WTC11 (cell line): Measurements from ENCODE around the gene TMEM184A. TPM values are rescaled to one million over a fixed set of nuclear protein-coding genes. Genes with fewer than 3 reads are reported as not detected.

ENCODE experiments used
- ATAC-seq: fragments of 200-7000 bp; cut with Tn5 transposase; 2 replicates; pipeline ENCODE4 v1.10.0; 2021; ENCODE audit warnings: mild to moderate bottlenecking, moderate library complexity
- CTCF ChIA-PET: fragments of 300-600 bp; sonication (Branson Sonifier 250); formaldehyde crosslinking; loops from one replicate; lab custom pipeline; 2021; ENCODE audit warnings: antibody characterized with exemption; lab: Charles Lee
- POLR2A ChIA-PET: fragments of 350-600 bp; sonication (Branson Sonifier 250); formaldehyde crosslinking; loops from one replicate; lab custom pipeline; 2021; ENCODE audit warnings: antibody characterized with exemption; lab: Charles Lee
- DNase-seq: peaks from one replicate; pipeline ENCODE4 v3.0.0; 2021; ENCODE audit warnings: low spot score
- H3K27ac Mint-ChIP-seq: 2 replicates; pipeline ENCODE4 v1.8.0; 2021; ENCODE audit warnings: mixed read lengths
- H3K27me3 Mint-ChIP-seq: 2 replicates; pipeline ENCODE4 v1.8.0; 2021; ENCODE audit warnings: low read depth, mild to moderate bottlenecking, moderate library complexity, mixed read lengths
- H3K36me3 Mint-ChIP-seq: 2 replicates; pipeline ENCODE4 v1.8.0; 2021; ENCODE audit warnings: mixed read lengths
- H3K4me1 Mint-ChIP-seq: 2 replicates; pipeline ENCODE4 v1.8.0; 2022; ENCODE audit warnings: mixed read lengths
- H3K4me3 Mint-ChIP-seq: 2 replicates; pipeline ENCODE4 v1.8.0; 2021; ENCODE audit warnings: mild to moderate bottlenecking, moderate library complexity, mixed read lengths
- H3K9me3 Mint-ChIP-seq: 2 replicates; pipeline ENCODE4 v1.8.0; 2021; ENCODE audit warnings: mixed read lengths
- CBFB ChIP-seq: sonication (generic); formaldehyde crosslinking; IDR thresholded peaks from 2 replicates; pipeline ENCODE4 v1.8.1; 2022; ENCODE audit warnings: mild to moderate bottlenecking, low read depth, missing genetic modification reagents
- E2F4 ChIP-seq: sonication (generic); formaldehyde crosslinking; IDR thresholded peaks from 2 replicates; pipeline ENCODE4 v1.8.1; 2022; ENCODE audit warnings: low read depth, mild to moderate bottlenecking, moderate library complexity, missing genetic modification reagents, borderline replicate concordance
- ESRRA ChIP-seq: sonication (generic); formaldehyde crosslinking; IDR thresholded peaks from 2 replicates; pipeline ENCODE4 v1.8.1; 2022; ENCODE audit warnings: mild to moderate bottlenecking, missing genetic modification reagents, borderline replicate concordance
- GABPB1 ChIP-seq: sonication (generic); formaldehyde crosslinking; IDR thresholded peaks from 2 replicates; pipeline ENCODE4 v1.8.1; 2023; ENCODE audit warnings: mild to moderate bottlenecking, missing genetic modification reagents
- GTF2I ChIP-seq: fragments of 250-450 bp; sonication (Bioruptor Pico); conservative IDR thresholded peaks from 2 replicates; pipeline ENCODE4 v1.4.0; 2021; ENCODE audit warnings: mild to moderate bottlenecking
- JAZF1 ChIP-seq: fragments of 250-450 bp; sonication (Bioruptor Pico); IDR thresholded peaks from 2 replicates; pipeline ENCODE4 v1.9.0; 2021; ENCODE audit warnings: moderate library complexity, mild to moderate bottlenecking, inconsistent platforms
- NFE2L1 ChIP-seq: sonication (generic); formaldehyde crosslinking; IDR thresholded peaks from 2 replicates; pipeline ENCODE4 v1.8.1; 2023; ENCODE audit warnings: missing genetic modification reagents
- NR1H2 ChIP-seq: sonication (generic); formaldehyde crosslinking; IDR thresholded peaks from 2 replicates; pipeline ENCODE4 v1.9.0; 2021; ENCODE audit warnings: mild to moderate bottlenecking, moderate library complexity, missing genetic modification reagents
- TCF7 ChIP-seq: sonication (generic); formaldehyde crosslinking; IDR thresholded peaks from 2 replicates; pipeline ENCODE4 v1.8.0; 2022; ENCODE audit warnings: mild to moderate bottlenecking, low read depth, missing genetic modification reagents, moderate library complexity
- TEAD4 ChIP-seq: sonication (generic); formaldehyde crosslinking; IDR thresholded peaks from 2 replicates; pipeline ENCODE4 v1.8.0; 2022; ENCODE audit warnings: mild to moderate bottlenecking, missing genetic modification reagents
- USF2 ChIP-seq: sonication (generic); formaldehyde crosslinking; IDR thresholded peaks from 2 replicates; pipeline ENCODE4 v1.8.1; 2023; ENCODE audit warnings: mild to moderate bottlenecking, missing genetic modification reagents, moderate library complexity
- ZNF121 ChIP-seq: sonication (generic); formaldehyde crosslinking; IDR thresholded peaks from 2 replicates; pipeline ENCODE4 v1.8.0; 2023; ENCODE audit warnings: missing genetic modification reagents
- ZNF396 ChIP-seq: fragments of 250-450 bp; sonication (Bioruptor Pico); IDR thresholded peaks from 2 replicates; pipeline ENCODE4 v1.8.0; 2021; ENCODE audit warnings: mild to moderate bottlenecking, moderate library complexity, borderline replicate concordance
- total RNA-seq: library from RNA; stranded (reverse); gene quantifications from 3 replicates; pipeline ENCODE4 v1.2.3, GENCODE V29; 2021
- TF ChIP-seq, protein P1 (sequence below): sonication (generic); formaldehyde crosslinking; conservative IDR thresholded peaks from 2 replicates; pipeline ENCODE4 v1.8.1; 2022; ENCODE audit warnings: mild to moderate bottlenecking, missing genetic modification reagents
- TF ChIP-seq, protein P2 (sequence below): sonication (generic); formaldehyde crosslinking; IDR thresholded peaks from 2 replicates; pipeline ENCODE4 v1.8.0; 2022; ENCODE audit warnings: mild to moderate bottlenecking, missing genetic modification reagents
- TF ChIP-seq, protein P3 (sequence below): sonication (generic); formaldehyde crosslinking; IDR thresholded peaks from 2 replicates; pipeline ENCODE4 v1.8.1; 2022; ENCODE audit warnings: missing genetic modification reagents, borderline replicate concordance
- TF ChIP-seq, protein P4 (sequence below): sonication (generic); formaldehyde crosslinking; IDR thresholded peaks from 2 replicates; pipeline ENCODE4 v1.8.0; 2022; ENCODE audit warnings: mild to moderate bottlenecking, missing genetic modification reagents

Gene TMEM184A
- total RNA-seq, 1 experiment from 2014 or later = 1.4 TPM

DNA sequence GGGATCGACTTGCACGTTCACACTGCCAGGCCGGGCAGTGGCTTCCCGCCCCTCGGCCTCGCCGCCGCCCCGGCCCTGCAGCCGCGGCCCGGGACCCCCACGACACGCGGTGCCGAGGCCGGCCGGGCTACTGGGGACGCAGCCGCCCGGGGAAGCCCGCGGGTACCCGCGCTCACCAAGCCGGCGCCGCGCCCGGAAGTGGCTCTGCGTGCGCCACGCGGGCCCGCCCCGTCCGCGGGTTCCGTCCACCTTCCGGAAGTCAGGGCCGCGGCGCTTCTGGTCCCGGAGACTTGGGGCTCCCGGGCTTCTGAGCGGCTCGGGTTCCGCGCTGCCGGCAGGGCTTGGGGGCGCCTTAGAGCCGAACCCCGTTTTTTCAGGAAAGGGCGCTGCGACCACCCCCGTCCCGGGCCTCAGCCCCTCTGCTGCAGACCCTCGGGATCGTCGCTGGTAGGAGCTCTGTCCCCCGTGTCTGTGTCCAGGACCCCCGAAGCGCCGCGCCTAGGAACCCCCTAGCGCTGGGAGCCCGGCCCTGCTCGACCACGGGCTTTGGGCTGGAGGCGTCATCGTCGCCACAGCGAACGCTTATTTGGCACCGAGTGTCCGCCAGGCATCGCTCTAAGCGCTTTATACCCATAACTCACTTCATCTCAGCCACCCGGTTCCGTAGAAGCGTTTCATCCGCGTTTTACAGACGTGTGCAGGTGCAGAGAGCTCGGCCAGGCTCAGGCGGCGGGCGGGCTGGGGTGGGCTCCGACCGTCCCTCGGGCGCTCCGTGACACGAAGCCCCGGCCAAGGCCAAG lies 14.0 kb upstream of the TMEM184A start, which contains the start of gene PSMG3 (continued):
- TF ChIP-seq ESRRA (CRISPR knock-in tag) = peak; percentile 45; the same call in 1 of the 2 replicates
- TF ChIP-seq E2F4 (CRISPR knock-in tag) = no peak
- TF ChIP-seq TCF7 (CRISPR knock-in tag) = no peak
- no peak for TF ChIP-seq ZNF396 (CRISPR knock-in tag)
- no peak for TF ChIP-seq TEAD4
- TF ChIP-seq, protein P1, sequence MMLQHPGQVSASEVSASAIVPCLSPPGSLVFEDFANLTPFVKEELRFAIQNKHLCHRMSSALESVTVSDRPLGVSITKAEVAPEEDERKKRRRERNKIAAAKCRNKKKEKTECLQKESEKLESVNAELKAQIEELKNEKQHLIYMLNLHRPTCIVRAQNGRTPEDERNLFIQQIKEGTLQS (CRISPR knock-in tag) = no peak
- TF ChIP-seq, all 79 proteins: peak for 18

DNA sequence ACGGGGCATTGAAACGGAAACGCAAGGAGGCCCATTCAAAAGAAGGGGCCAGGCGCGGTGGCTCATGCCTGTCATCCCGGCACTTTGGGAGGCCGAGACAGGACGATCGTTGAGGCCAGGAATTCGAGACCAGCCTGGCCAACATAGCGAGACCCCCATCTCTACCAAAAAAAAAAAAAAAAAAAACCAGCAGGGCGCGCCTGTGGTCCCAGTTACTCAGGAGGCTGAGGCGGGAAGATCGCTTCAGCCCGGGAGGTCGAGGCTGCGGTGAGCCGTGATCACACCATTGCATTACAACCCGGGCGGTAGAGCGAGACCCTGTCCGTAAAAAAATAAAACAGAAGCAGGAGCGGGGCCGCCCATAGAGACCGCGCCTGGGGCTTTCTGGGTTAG lies 13.4 kb upstream of the TMEM184A start:
- no peaks in the 10 kb centered on the region for H3K27me3 Mint-ChIP-seq
- no peak for TF ChIP-seq GABPB1 (CRISPR knock-in tag)
- TF ChIP-seq JAZF1 (CRISPR knock-in tag) = no peak
- TF ChIP-seq, protein P2, sequence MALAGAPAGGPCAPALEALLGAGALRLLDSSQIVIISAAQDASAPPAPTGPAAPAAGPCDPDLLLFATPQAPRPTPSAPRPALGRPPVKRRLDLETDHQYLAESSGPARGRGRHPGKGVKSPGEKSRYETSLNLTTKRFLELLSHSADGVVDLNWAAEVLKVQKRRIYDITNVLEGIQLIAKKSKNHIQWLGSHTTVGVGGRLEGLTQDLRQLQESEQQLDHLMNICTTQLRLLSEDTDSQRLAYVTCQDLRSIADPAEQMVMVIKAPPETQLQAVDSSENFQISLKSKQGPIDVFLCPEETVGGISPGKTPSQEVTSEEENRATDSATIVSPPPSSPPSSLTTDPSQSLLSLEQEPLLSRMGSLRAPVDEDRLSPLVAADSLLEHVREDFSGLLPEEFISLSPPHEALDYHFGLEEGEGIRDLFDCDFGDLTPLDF = no peak
- peak; percentile 80; the same call in 1 of the 2 replicates for TF ChIP-seq GTF2I
- TF ChIP-seq ZNF121 = peak; percentile 89
- TF ChIP-seq NR1H2 (CRISPR knock-in tag) = no peak
- TF ChIP-seq CBFB (CRISPR knock-in tag) = no peak
- TF ChIP-seq USF2 = no peak
- TF ChIP-seq TEAD4 = no peak
- TF ChIP-seq, protein P3, sequence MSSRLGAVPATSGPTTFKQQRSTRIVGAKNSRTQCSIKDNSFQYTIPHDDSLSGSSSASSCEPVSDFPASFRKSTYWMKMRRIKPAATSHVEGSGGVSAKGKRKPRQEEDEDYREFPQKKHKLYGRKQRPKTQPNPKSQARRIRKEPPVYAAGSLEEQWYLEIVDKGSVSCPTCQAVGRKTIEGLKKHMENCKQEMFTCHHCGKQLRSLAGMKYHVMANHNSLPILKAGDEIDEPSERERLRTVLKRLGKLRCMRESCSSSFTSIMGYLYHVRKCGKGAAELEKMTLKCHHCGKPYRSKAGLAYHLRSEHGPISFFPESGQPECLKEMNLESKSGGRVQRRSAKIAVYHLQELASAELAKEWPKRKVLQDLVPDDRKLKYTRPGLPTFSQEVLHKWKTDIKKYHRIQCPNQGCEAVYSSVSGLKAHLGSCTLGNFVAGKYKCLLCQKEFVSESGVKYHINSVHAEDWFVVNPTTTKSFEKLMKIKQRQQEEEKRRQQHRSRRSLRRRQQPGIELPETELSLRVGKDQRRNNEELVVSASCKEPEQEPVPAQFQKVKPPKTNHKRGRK = no peak
- ATAC-seq = peak; percentile 4; the same call in 1 of the 2 replicates
- no peaks in the 10 kb centered on the region for H3K9me3 Mint-ChIP-seq
- DNase-seq = no peak
- peaks cover 15% of the 10 kb centered on the region for H3K36me3 Mint-ChIP-seq
- CTCF ChIA-PET = no interaction called here
- H3K4me1 Mint-ChIP-seq = peaks cover 23% of the 10 kb centered on the region
- H3K4me3 Mint-ChIP-seq = peak overlapping the region; percentile 71
- POLR2A ChIA-PET = no interaction called here
- H3K27ac Mint-ChIP-seq = 0 out of 2 replicates have a peak overlapping the region, but pooled peaks have one; percentile 81

- H3K27me3 Mint-ChIP-seq = no peaks in the 10 kb centered on the region
- TF ChIP-seq, protein P4, sequence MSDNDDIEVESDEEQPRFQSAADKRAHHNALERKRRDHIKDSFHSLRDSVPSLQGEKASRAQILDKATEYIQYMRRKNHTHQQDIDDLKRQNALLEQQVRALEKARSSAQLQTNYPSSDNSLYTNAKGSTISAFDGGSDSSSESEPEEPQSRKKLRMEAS (CRISPR knock-in tag) = 0 out of 2 replicates have a peak, but pooled peaks have one; percentile 3
- TF ChIP-seq NFE2L1 (CRISPR knock-in tag) = no peak
- DNase-seq = no peak
- H3K36me3 Mint-ChIP-seq = peaks cover 15% of the 10 kb centered on the region
- H3K4me3 Mint-ChIP-seq = peak overlapping the region; percentile 71
- ChIA-PET POLR2A (no interaction called here), CTCF (interaction anchor here (0.7 kb wide), 1 partner anchor 13 kb away, joined by 3 read pairs; the partner anchor contains the start of gene TMEM184A)
- H3K4me1 Mint-ChIP-seq = peaks cover 23% of the 10 kb centered on the region
- no peak for ATAC-seq
- H3K27ac Mint-ChIP-seq = peak overlapping the region; percentile 81; the same call in 1 of the 2 replicates
- no peaks in the 10 kb centered on the region for H3K9me3 Mint-ChIP-seq
These were observed 13.0 kb upstream of the TMEM184A start for GRCh38 chr7:1569016-1569415.
